GM12878 (cell line): ENCODE measurements around the gene LMO3. TPM values are rescaled to one million over a fixed set of nuclear protein-coding genes. Genes with fewer than 3 reads are reported as not detected.

ENCODE experiments used
- ATAC-seq: fragments of 200-7000 bp; cut with Tn5 transposase; 3 replicates; pipeline ENCODE4 v1.9.1; 2020; ENCODE audit warnings: mild to moderate bottlenecking, moderate library complexity
- BruUV-seq: library from RNA; stranded (reverse); fragments of 400-500 nt; replicated peaks from 2 replicates; lab custom pipeline; 2021; lab: Mats Ljungman, UMichigan
- CTCF ChIA-PET: fragments of 300-600 bp; sonication (Branson Sonifier 250); formaldehyde crosslinking; extraction: SDS; loops from one replicate; lab custom pipeline; 2021; ENCODE audit warnings: inconsistent platforms; lab: Yijun Ruan, JAX
- POLR2A ChIA-PET: fragments of 350-600 bp; formaldehyde crosslinking; extraction: SDS; loops from one replicate; lab custom pipeline; 2021; ENCODE audit warnings: inconsistent platforms; lab: Charles Lee
- RAD21 ChIA-PET: fragments of 300-600 bp; sonication (Branson Sonifier 250); formaldehyde crosslinking; loops from one replicate; lab custom pipeline; 2023; ENCODE audit warnings: antibody characterized with exemption; ENCODE audit not compliant: unreplicated experiment; lab: Charles Lee
- SMC1A ChIA-PET: fragments of 300-600 bp; sonication (Branson Sonifier 250); formaldehyde crosslinking; loops from one replicate; lab custom pipeline; 2023; ENCODE audit not compliant: unreplicated experiment, uncharacterized antibody; lab: Charles Lee
- DNase-seq: peaks from one replicate; pipeline ENCODE4 v3.0.0-alpha.2; 2011; ENCODE audit warnings: low read depth, low spot score
- FAIRE-seq: peaks from 3 replicates; lab custom pipeline; 2011; peaks lifted over from hg19 to GRCh38; lab: Jason Lieb, UNC
- H2AFZ ChIP-seq: 2 replicates; pipeline ENCODE4 v1.6.0; 2011; ENCODE audit warnings: low read depth, low read length, control low read depth; ENCODE audit not compliant: control insufficient read depth
- H3K27ac ChIP-seq: 2 replicates; pipeline ENCODE4 v1.5.1; 2011; ENCODE audit warnings: control low read depth; ENCODE audit not compliant: control insufficient read depth, insufficient read depth
- H3K27me3 ChIP-seq, 2 experiments: replicated peaks in 1 of 2; 2 replicates each; pipeline versions ENCODE4 v1.6.0 to v1.6.1; 2011; ENCODE audit warnings: low read length in 1 of 2; ENCODE audit not compliant: control insufficient read depth in 2 of 2, insufficient read depth in 2 of 2
- H3K36me3 ChIP-seq, 2 experiments: 2 replicates each; pipeline ENCODE4 v1.5.1; 2011; ENCODE audit warnings: low read length in 1 of 2; ENCODE audit not compliant: control insufficient read depth in 2 of 2, insufficient read depth in 2 of 2
- H3K4me1 ChIP-seq: 2 replicates; pipeline ENCODE4 v1.6.1; 2011; ENCODE audit warnings: mild to moderate bottlenecking, low read length, moderate library complexity, mixed read lengths; ENCODE audit not compliant: control insufficient read depth, insufficient read depth
- H3K4me2 ChIP-seq: 2 replicates; pipeline ENCODE4 v1.6.0; 2011; ENCODE audit warnings: control low read depth; ENCODE audit not compliant: control insufficient read depth, insufficient read depth
- H3K4me3 ChIP-seq: fragments of 200-600 bp; sonication (generic); 2 replicates; pipeline ENCODE4 v1.5.1; 2016
- H3K79me2 ChIP-seq: 2 replicates; pipeline ENCODE4 v1.6.0; 2011; ENCODE audit warnings: low read length; ENCODE audit not compliant: control insufficient read depth, insufficient read depth
- H3K9ac ChIP-seq: 2 replicates; pipeline ENCODE4 v1.8.0; 2011; ENCODE audit warnings: low read length, control low read depth, mixed read lengths; ENCODE audit not compliant: control insufficient read depth, insufficient read depth
- H3K9me3 ChIP-seq: replicated peaks from 3 replicates; pipeline ENCODE4 v1.5.1; 2011; ENCODE audit warnings: mild to moderate bottlenecking, low read length; ENCODE audit not compliant: control insufficient read depth, insufficient read depth
- H4K20me1 ChIP-seq: 2 replicates; pipeline ENCODE4 v1.6.0; 2011; ENCODE audit not compliant: control insufficient read depth, insufficient read depth
- ATF7 ChIP-seq: fragments of 450-650 bp; IDR thresholded peaks from 2 replicates; pipeline ENCODE4 v1.6.1; 2016; ENCODE audit warnings: low read depth, mild to moderate bottlenecking
- MYB ChIP-seq: fragments of 150-350 bp; IDR thresholded peaks from 2 replicates; pipeline ENCODE4 v1.6.1; 2014; ENCODE audit warnings: mild to moderate bottlenecking, low read depth, low read length, borderline replicate concordance
- NFXL1 ChIP-seq: fragments of 450-650 bp; IDR thresholded peaks from 2 replicates; pipeline ENCODE4 v1.6.1; 2017; ENCODE audit warnings: antibody characterized with exemption, mild to moderate bottlenecking, borderline replicate concordance
- POLR2AphosphoS2 ChIP-seq: IDR thresholded peaks from 2 replicates; pipeline ENCODE4 v1.6.1; 2011; ENCODE audit warnings: low read depth, mild to moderate bottlenecking, low read length, improper control_type of control experiment, moderate library complexity
- RB1 ChIP-seq: fragments of 450-650 bp; formaldehyde crosslinking; IDR thresholded peaks from 2 replicates; pipeline ENCODE4 v1.6.1; 2017; ENCODE audit warnings: mild to moderate bottlenecking, borderline replicate concordance
- WGBS: methylation state at CpG from one replicate; pipeline ENCODE4 v1.1.6; 2016; ENCODE audit warnings: low lambda C conversion rate; ENCODE audit not compliant: insufficient replicate concordance, insufficient coverage; ENCODE audit errors: missing lambda C conversion rate; 5-methylcytosine and 5-hydroxymethylcytosine counted together
- in situ Hi-C: fragments of 300-500 bp; cut with MboI; formaldehyde crosslinking; loops from 9 replicates; pipeline ENCODE4 v1.14.3; 2018; ENCODE audit warnings: mixed read lengths
- intact Hi-C: fragments of 100-400 bp; cut with micrococcal nuclease; formaldehyde crosslinking; loops from one replicate; pipeline ENCODE4 v1.14.2; 2022; ENCODE audit not compliant: unreplicated experiment
- polyA plus RNA-seq, 11 experiments: library from polyadenylated mRNA; depleted of rRNA in 4 of 11; unstranded in 6 of 11; stranded (reverse) in 5 of 11; fragments of >200 nt; fragmentation: Nextera tagmentation in 4 of 11; fragmentation: Illumina TruSeq in 1 of 11; extraction: Ambion mirVana in 4 of 11; extraction: Trizol in 1 of 11; gene quantifications; 1 replicate in 1 of 11; 2 replicates in 10 of 11; pipeline versions ENCODE4 v1.2.1 to v1.2.3, GENCODE V29; 2011 to 2016; ENCODE audit warnings: inconsistent platforms in 2 of 11, missing spikeins in 2 of 11, low read depth in 1 of 11
- total RNA-seq, 4 experiments: library from RNA; depleted of rRNA in 3 of 4; stranded (reverse); fragments of >200 nt in 3 of 4; fragmentation: Illumina TruSeq in 1 of 4; extraction: Trizol in 1 of 4; gene quantifications; 2 replicates each; pipeline versions ENCODE4 v1.2.1 to v1.2.3, GENCODE V29; 2013 to 2021

The LMO3 gene
- total and polyA plus RNA-seq, 10 of the 15 experiments (the other 5 are each of a cell fraction or from before 2014, with no cell fraction given): 1.6 to 13.5 (median 1.9) TPM

DNA sequence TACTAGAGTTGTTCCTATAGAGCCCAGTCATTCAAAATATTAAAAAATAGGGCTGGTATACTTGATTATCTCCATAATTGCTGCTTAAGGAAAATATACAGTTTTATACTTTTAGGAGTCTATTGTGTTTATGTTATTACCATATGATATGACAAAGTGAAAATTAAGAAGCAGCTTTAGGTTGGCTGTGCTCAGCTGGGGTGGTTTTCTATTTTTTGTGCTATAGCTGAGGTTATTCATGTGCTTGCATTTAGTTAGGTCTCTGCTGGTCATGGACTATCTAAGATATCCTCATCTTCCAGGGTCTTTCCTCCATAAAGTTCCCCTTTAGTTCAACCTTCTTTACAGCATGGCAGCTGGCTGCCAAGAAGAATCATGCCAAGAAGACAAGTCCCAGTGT lies 13.6 kb upstream of the LMO3 start:
- intact Hi-C loops (no loop called here), in situ Hi-C loops (no loop called here)
- CTCF ChIA-PET: interaction anchor here (1.0 to 2.4 kb wide), 6 partner anchors 8 to 15 kb away, joined by 3 to 8 read pairs (median 4); no protein-coding TSS in a partner anchor
- POLR2A ChIA-PET: no interaction called here
- Histone ChIP-seq H3K9me3 (no peaks in the 10 kb centered on the region; the same call in 2 of the 3 replicates), H4K20me1 (no peaks in the 10 kb centered on the region), H2AFZ (no peak overlapping the region), H3K79me2 (no peaks in the 10 kb centered on the region), H3K4me2 (no peak overlapping the region), H3K4me1 (no peaks in the 10 kb centered on the region), H3K27ac (no peak overlapping the region), H3K36me3 (no peaks in the 10 kb centered on the region), H3K4me3 (no peak overlapping the region), H3K9ac (no peak overlapping the region), H3K27me3 (no peaks in the 10 kb centered on the region)
- TF ChIP-seq ATF7 (no peak), NFXL1 (no peak)
- FAIRE-seq: no peak
- no peak for ATAC-seq
- no peak for DNase-seq
- SMC1A ChIA-PET: interaction anchor here (0.8 to 1.8 kb wide), 5 partner anchors 9 to 71 kb away, joined by 3 to 8 read pairs (median 4); no protein-coding TSS in a partner anchor
- RAD21 ChIA-PET: interaction anchor here (0.8 kb wide), 1 partner anchor 98 kb away, joined by 3 read pairs; no protein-coding TSS in a partner anchor
- no TSS peak for BruUV-seq

DNA sequence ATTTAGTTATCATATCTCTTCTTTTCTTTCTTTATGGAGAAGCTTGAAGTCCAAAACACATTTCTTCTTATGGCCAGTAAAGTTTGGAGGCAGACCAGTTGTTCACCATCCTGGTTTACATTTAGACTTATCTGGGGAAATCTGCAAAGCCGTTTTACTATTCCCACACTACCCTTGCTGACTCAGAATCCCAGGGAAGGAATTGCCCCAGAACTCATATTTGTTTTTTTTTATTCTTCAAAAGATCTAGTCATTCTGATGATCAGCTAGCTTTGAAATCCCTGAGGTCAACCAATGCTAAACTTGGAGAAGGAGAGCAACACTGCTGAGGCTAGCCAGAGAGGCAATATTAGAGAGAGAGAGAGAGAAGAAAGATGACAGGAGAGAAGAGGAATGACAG lies 12.3 kb upstream of the LMO3 start:
- no peak for FAIRE-seq
- Histone ChIP-seq H3K27ac (no peak overlapping the region), H4K20me1 (no peaks in the 10 kb centered on the region), H3K9ac (no peak overlapping the region), H3K36me3 (no peaks in the 10 kb centered on the region)
- WGBS: 0% methylated on average over 1 of the region's 1 CpG
- in situ Hi-C loops: no loop called here
- POLR2A ChIA-PET: no interaction called here
- TF ChIP-seq POLR2AphosphoS2: no peak
- no peak for TF ChIP-seq MYB
- no peak for TF ChIP-seq RB1
- TF ChIP-seq, all 136 proteins: peak for 0
- ChIA-PET SMC1A (interaction anchor here (0.6 to 1.3 kb wide), 6 partner anchors 11 to 974 kb away, joined by 3 to 4 read pairs (median 3); no protein-coding TSS in a partner anchor), CTCF (interaction anchor here (1.5 to 2.4 kb wide), 2 partner anchors 9 to 15 kb away, joined by 3 to 5 read pairs; no protein-coding TSS in a partner anchor), RAD21 (interaction anchor here (1.1 kb wide), 1 partner anchor 542 kb away, joined by 3 read pairs; no protein-coding TSS in a partner anchor)
- no peak for DNase-seq
- H2AFZ ChIP-seq: no peak overlapping the region
- H3K9me3 ChIP-seq: no peaks in the 10 kb centered on the region; the same call in 2 of the 3 replicates
- intact Hi-C loops: no loop called here
- no peak overlapping the region for H3K4me3 ChIP-seq
- BruUV-seq: no TSS peak
- H3K79me2 ChIP-seq: no peaks in the 10 kb centered on the region
- H3K4me2 ChIP-seq: no peak overlapping the region
- ATAC-seq: no peak
- no peaks in the 10 kb centered on the region for H3K27me3 ChIP-seq
- H3K4me1 ChIP-seq: no peaks in the 10 kb centered on the region
